Right hindlimb (tissue), 1 donor: ENCODE measurements around the gene ADAP1.
A peak's percentile ranks its signal among the peaks of the same experiment; 100 is the strongest.
"Not testable (repeated sequence)": the region's sequence is repeated elsewhere in the genome, so short reads cannot be mapped to it uniquely, and the experiment has no call there.

Source experiments
- DNase-seq: peaks from one replicate; pipeline ENCODE4 v3.0.0-alpha.2; 2018

ADAP1 gene

GRCh38 chr7:954330-955238 lies at the start of gene ADAP1:
Gene ADAP1 (minus strand): TSS chr7:954680. CDS start chr7:954477, 203 bp downstream.
- DNase-seq, result peak; percentile 54

- DNase-seq, result not testable (repeated sequence)
Measured at GRCh38 chr7:1002445-1002844, 48.0 kb upstream of the ADAP1 start.

GRCh38 chr7:1002026-1002425 lies 47.5 kb upstream of the ADAP1 start:
- not testable (repeated sequence) for DNase-seq

- not testable (repeated sequence) for DNase-seq
Measured at GRCh38 chr7:1001069-1001770, 46.7 kb upstream of the ADAP1 start.

GRCh38 chr7:999941-1000935 lies 45.8 kb upstream of the ADAP1 start:
- DNase-seq, result no peak

GRCh38 chr7:999149-999879 lies 44.8 kb upstream of the ADAP1 start:
- no peak for DNase-seq

- DNase-seq, result no peak
Measured at GRCh38 chr7:997404-998395, 43.2 kb upstream of the ADAP1 start.

GRCh38 chr7:996079-996872 lies 41.8 kb upstream of the ADAP1 start:
- no peak for DNase-seq

GRCh38 chr7:995571-995970 lies 41.1 kb upstream of the ADAP1 start:
- no peak for DNase-seq

GRCh38 chr7:994592-995308 lies 40.3 kb upstream of the ADAP1 start:
- no peak for DNase-seq

GRCh38 chr7:992709-993607 lies 38.5 kb upstream of the ADAP1 start:
- peak; percentile 97 for DNase-seq

- no peak for DNase-seq
Measured at GRCh38 chr7:991729-992656, 37.5 kb upstream of the ADAP1 start.

- DNase-seq, result no peak
Measured at GRCh38 chr7:990933-991728, 36.7 kb upstream of the ADAP1 start.

- DNase-seq, result no peak
Measured at GRCh38 chr7:990352-990932, 36.0 kb upstream of the ADAP1 start.

- no peak for DNase-seq
Measured at GRCh38 chr7:988963-989529, 34.6 kb upstream of the ADAP1 start.
